Colonic mucosa (tissue), 4 donors: ENCODE measurements around the gene TPK1. TPM values are rescaled to one million over a fixed set of nuclear protein-coding genes. Genes with fewer than 3 reads are reported as not detected.

Source experiments
- DNase-seq: peaks from one replicate; pipeline ENCODE4 v3.0.0-alpha.2; 2020
- H3K27ac ChIP-seq: fragments of 200-600 bp; one replicate; pipeline ENCODE4 v1.8.0; 2021
- H3K27me3 ChIP-seq: fragments of 200-600 bp; one replicate; pipeline ENCODE4 v1.8.0; 2021
- H3K36me3 ChIP-seq: fragments of 200-600 bp; one replicate; pipeline ENCODE4 v1.8.0; 2021
- H3K4me1 ChIP-seq: fragments of 200-600 bp; one replicate; pipeline ENCODE4 v1.8.0; 2021; ENCODE audit warnings: mild to moderate bottlenecking
- H3K4me3 ChIP-seq: fragments of 200-600 bp; one replicate; pipeline ENCODE4 v1.8.0; 2021
- H3K9ac ChIP-seq, 2 donors: one replicate each; pipeline ENCODE4 v1.7.0; 2013; ENCODE audit warnings: control low read depth in 2 of 2, low read depth in 2 of 2, low read length in 2 of 2
- H3K9me3 ChIP-seq: fragments of 200-600 bp; one replicate; pipeline ENCODE4 v1.8.0; 2021
- CTCF ChIP-seq: fragments of 200-600 bp; IDR thresholded peaks from one replicate; pipeline ENCODE4 v1.8.0; 2022; ENCODE audit warnings: antibody characterized with exemption, mild to moderate bottlenecking
- intact Hi-C: fragments of 100-400 bp; cut with DNase I; formaldehyde crosslinking; loops from one replicate; pipeline ENCODE4 v1.14.1; 2022
- total RNA-seq, 2 donors: library from RNA; stranded (reverse); fragmentation: NEBNext Ultra II Directional in 1 of 2; extraction: Animal tissue kit (Norgen Biotek cat#: 25700) in 1 of 2; gene quantifications; one replicate each; pipeline ENCODE4 v1.2.1, GENCODE V29; 2021
- donor health status: healthy.
- donor health status: DM: no; HTN: no; CAD: no.
- donor health status: DM: no; HTN: no; CAD: no.

Gene TPK1
- 10 to 100 TPM in 1 of 2 donors, 1 to 10 TPM in 1; 8.0 to 18.8 TPM for total RNA-seq

DNA sequence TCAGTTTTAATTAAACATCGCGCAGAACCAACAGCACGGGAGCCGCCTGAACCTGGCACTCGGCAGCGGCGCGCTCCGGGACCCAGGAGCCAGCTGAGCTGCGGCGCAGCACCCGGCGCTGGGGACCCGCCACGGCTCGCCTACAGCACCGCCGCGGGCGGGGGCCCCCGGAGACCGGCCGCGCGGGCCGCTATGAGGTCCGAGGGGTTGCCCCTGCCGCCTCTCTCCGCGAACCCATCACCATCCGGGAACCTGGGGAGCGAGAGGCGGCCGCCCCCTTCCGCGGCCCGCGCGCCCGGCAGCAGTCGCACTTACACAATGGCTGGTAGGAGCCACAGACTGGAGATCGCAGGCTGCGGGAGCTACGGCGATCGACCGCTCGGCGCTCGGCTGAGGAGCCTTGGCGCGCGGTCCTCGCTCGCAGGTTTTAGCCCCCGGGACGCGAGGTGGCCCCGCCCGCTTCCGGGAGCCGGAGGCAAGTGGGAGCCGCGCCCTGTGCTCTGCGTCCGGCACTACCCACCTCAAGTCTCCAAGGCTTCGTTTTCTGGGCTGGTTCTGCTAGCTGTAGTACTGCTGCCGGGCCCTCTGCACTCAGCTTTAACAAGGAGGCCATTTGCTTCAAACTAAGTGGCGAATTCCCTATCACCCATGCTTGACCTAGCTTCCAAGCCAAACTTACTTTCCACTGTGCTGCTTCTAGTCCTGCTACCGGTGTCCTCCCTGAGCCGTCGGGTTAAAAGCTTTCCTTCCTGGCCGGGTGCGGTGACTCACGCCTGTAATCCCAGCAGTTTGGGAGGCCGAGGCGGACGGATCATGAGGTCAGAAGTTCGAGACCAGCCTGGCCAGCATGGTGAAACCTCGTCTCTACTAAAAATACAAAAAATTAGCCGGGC lies at the start of gene TPK1:
TSS of gene TPK1 (minus strand) at position 402 of the 893 bp plus-strand sequence. CDS start 451 bp downstream, outside the sequence.
- peak within 1 kb of the TSS; percentile 92 for H3K27ac ChIP-seq
- TF ChIP-seq CTCF: no peak
- peak; percentile 91 for DNase-seq
- H3K4me1 ChIP-seq: no peaks in the 10 kb centered on the region
- no peaks in the 10 kb centered on the region for H3K36me3 ChIP-seq
- intact Hi-C loops: no loop called here
- peak within 1 kb of the TSS; percentile 64 for H3K4me3 ChIP-seq
- H3K9me3 ChIP-seq: no peaks in the 10 kb centered on the region
- no peaks in the 10 kb centered on the region for H3K27me3 ChIP-seq
- H3K9ac ChIP-seq: peak within 1 kb of the TSS; percentile 82 to 94

GRCh38 chr7:144885478-144885877 lies 49.6 kb upstream of the TPK1 start:
- Histone ChIP-seq H3K27me3 (no peaks in the 10 kb centered on the region), H3K36me3 (no peaks in the 10 kb centered on the region), H3K9ac (no peak overlapping the region), H3K27ac (no peak overlapping the region), H3K9me3 (no peaks in the 10 kb centered on the region), H3K4me3 (no peak overlapping the region), H3K4me1 (no peaks in the 10 kb centered on the region)
- no peak for TF ChIP-seq CTCF
- intact Hi-C loops: no loop called here
- DNase-seq: no peak

GRCh38 chr7:144884896-144885295 lies 49.0 kb upstream of the TPK1 start:
- Histone ChIP-seq H3K27ac (no peak overlapping the region), H3K4me3 (no peak overlapping the region), H3K4me1 (no peaks in the 10 kb centered on the region), H3K9ac (no peak overlapping the region), H3K27me3 (no peaks in the 10 kb centered on the region), H3K36me3 (no peaks in the 10 kb centered on the region), H3K9me3 (no peaks in the 10 kb centered on the region)
- intact Hi-C loops: no loop called here
- no peak for TF ChIP-seq CTCF
- DNase-seq: no peak

DNA sequence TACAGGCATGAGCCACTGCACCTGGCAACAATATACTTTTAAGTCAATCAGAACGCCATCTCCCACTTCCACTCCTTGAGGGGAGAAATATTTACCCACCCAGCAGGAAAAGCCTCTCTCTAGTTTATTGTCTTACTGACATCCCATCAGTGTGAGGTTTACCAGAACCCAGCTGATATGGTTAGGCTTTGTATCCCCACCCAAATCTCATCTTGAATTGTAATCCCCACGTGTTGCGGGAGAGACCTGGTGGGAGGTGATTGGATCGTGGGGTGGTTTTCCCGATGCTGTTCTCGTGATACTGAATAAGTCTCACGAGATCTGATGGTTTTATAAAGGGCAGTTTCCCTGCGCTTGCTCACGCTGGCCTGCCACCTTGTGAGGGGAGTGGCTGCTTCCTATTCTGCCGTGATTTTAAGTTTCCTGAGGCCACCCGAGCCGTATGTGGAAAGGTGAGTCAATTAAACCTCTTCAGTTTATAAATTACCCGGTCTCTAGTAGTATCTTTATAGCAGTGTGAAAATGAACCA lies 37.5 kb upstream of the TPK1 start:
- no peak for TF ChIP-seq CTCF
- Histone ChIP-seq H3K4me3 (no peak overlapping the region), H3K27me3 (no peaks in the 10 kb centered on the region), H3K36me3 (no peaks in the 10 kb centered on the region), H3K4me1 (no peaks in the 10 kb centered on the region), H3K9ac (no peak overlapping the region), H3K27ac (no peak overlapping the region), H3K9me3 (no peaks in the 10 kb centered on the region)
- DNase-seq: no peak
- intact Hi-C loops: no loop called here

DNA sequence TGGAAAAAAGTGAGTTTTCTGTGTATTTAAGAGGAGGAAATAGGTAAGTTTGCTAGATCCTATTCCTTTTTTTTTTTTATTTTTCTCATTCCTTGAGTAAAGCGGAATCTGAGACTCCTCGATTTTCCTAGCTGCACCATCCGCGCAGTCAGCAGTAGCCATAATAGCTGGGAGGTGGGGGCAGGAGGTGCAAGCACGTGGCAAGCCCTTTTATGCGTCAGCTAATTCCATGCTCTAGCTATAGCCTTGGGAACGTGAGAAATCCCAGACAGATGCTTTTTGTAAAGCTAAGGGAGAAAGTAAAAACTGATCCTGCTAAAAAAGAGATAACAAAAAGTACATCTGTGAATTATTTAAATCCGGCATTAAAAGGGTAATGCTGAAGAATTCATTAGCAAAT lies 33.2 kb upstream of the TPK1 start:
- Histone ChIP-seq H3K4me3 (no peak overlapping the region), H3K27me3 (no peaks in the 10 kb centered on the region), H3K36me3 (no peaks in the 10 kb centered on the region), H3K27ac (no peak overlapping the region), H3K9ac (no peak overlapping the region), H3K4me1 (no peaks in the 10 kb centered on the region), H3K9me3 (no peaks in the 10 kb centered on the region)
- TF ChIP-seq CTCF: no peak
- intact Hi-C loops: no loop called here
- DNase-seq: no peak
